Pons (tissue), 1 donor: ENCODE data around the gene FOXO6.

Experiments used
- DNase-seq: peaks from one replicate; pipeline ENCODE4 v3.0.0-alpha.2; 2016; ENCODE audit warnings: low spot score

The FOXO6 gene

GRCh38 chr1:41360786-41361494 is at the start of gene FOXO6:
Gene FOXO6 (plus strand): TSS chr1:41361434.
- DNase-seq = peak; percentile 99

DNA sequence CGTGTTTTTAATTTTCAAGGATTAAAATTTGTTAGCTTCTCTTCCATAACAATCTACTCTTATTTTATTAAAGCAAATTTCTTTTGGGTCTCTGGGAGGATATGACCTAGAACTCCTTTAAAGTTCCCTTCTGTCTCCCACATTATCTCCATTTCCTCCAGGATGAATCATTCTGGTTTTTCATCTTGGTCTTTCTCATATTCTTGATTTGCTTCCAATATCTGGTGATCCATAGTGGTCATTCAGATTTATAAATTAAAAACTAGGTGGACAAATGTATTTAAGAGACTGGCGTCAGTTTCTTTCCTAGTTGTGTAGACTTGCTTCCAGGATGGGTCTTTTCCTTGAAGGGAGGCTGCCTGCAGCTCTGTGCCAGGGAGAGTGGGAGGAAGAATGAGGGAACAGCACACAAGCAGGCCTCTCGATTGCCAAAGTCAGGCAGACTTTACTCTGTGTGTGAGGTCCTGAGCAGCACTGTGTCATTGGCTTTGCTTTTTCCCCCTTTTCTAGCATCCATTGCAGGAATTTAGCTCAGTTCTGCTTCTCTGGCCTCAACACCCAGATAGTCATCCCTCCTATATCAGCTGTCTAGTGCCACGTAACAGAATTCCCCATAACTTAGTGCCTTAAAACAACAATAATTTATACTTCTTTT is 48.1 kb upstream of the FOXO6 start:
- no peak for DNase-seq

- no peak for DNase-seq
Measured at GRCh38 chr1:41313661-41314131, 47.5 kb upstream of the FOXO6 start.

DNA sequence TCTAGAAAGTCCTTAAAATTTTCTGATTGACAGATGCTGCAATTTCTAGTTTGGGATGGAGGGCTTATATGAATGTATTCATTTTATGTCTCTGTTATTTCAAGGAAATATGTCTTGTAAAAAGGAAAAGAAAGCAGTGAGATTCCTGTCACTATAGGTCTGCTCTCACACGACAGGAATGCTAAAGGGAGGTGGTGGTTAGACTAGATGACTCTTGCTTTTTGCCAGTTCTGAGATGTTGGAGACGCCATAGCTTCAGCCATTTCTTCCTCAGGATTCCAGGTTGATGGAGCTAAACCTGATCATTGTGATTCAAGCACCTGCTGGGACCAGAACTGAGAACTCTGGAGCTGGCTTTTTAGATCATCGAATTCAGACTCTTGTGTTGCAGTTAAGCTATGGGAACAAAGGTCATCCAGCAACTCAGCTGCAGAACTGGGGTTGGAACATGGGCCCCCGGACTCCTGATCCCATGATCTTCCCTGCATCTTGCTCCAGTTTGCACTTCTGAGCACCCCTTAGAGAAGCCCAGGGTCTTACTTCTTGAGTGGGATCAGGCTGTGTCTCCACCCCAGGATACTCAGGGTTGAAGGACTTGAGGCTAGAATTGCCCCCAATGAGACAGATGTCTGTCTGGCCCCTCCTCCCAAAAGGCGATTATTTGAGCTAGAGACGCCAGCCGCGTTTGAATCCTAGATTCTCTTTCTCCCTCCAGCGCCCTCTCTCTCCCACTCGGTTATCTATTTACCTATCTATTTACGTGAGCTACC is 46.7 kb upstream of the FOXO6 start:
- no peak for DNase-seq

DNA sequence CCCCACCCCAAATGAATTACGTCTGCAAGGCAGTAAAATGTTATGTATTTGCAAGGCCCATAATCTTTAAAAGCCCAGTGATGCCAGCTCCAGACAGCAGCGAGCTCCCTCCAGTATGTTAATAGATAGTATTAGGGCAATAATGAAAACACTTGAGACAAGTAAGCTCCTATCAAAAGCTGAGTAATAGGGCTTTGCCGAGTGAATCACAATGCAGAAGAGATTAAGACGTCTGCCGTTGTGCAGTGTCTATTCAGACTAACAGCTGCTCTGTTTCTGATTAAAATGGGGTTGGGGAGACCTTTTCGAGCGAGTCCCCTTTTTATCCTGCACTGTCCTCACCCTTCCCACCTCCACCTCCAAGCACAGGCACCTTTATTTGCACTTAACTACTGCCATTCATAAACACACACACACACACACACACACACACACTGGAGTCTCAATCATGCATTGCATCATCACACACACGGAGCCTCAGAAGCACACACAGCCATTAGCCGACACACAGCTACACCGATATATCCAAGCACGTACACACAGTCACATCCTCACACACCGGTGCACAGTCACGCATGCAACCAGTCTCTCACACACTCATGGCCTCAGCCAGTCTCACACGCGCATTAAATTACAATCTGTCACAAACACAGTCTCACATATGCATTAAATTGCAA is 46.0 kb upstream of the FOXO6 start:
- no peak for DNase-seq

- DNase-seq = no peak
Measured at GRCh38 chr1:41315871-41316270, 45.4 kb upstream of the FOXO6 start.

DNA sequence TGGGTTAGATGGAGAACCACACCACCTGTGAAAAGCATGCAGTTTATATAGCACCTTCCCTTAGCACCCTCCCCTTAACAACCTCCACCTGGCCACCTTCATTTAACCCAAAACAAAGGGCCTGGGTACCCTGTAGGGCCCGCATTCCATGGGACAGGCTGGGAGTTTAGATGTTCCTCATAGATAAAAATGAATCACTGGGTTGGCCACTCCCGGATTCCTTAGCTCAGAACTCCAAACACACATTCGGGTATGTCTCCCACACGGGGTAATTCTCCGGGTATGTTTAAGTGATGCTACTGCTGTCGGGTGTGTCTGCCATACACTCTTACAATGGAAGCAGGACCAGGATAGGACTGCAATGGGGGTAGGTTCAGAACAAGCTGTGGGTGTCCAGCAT is 43.9 kb upstream of the FOXO6 start:
- DNase-seq = no peak

DNA sequence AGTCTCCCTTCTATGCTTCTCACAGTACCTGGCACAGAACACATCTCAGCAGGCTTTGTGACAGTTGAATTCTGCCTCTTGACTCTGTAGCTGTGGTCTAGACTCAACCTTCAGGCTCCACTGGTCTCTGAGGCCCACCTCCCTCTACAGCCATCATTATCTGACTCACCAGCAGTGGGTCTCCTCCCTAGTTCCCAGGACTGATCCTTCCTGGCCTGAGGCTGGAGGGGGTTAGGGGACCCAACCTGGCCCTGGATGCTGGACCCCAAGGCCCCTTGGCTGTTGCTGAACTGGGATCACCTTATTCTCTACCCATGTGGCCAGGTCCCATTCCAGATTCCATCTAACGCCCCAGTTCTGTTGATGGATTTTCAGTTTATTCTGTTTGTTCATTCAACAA is 43.1 kb upstream of the FOXO6 start:
- DNase-seq = no peak

DNA sequence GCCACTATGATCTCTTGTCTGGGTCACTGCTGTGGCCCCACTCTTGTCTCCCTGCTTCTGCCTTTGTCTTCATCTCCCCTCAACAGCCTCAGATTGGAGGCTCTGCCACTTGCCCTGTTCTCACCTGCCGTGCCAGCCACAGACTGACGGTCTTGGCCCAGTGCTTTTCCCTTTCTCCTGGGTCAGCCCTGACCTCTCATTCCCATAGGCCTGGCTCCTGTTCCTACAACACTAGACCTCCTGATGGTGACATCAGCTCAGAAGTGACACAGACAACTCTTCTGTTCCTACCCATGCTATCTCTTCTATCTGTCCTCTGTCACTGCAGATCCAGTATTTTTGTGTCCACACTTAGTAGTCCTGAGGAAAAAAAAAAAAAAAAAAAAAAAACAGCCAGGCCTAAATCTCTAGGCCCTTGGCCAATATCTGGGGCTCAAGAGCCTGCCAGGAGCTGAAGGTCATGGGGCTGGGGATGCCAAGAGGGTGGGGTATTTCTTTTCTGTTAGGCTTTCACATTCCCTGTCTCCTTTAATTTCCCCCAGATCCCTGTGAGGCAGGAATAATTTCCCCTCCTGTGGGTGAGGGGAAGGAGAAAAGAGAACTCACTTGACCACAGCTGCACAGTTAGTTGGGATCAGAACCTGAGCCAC is 42.0 kb upstream of the FOXO6 start:
- no peak for DNase-seq

- no peak for DNase-seq
Measured at GRCh38 chr1:41319807-41320711, 41.2 kb upstream of the FOXO6 start.

DNA sequence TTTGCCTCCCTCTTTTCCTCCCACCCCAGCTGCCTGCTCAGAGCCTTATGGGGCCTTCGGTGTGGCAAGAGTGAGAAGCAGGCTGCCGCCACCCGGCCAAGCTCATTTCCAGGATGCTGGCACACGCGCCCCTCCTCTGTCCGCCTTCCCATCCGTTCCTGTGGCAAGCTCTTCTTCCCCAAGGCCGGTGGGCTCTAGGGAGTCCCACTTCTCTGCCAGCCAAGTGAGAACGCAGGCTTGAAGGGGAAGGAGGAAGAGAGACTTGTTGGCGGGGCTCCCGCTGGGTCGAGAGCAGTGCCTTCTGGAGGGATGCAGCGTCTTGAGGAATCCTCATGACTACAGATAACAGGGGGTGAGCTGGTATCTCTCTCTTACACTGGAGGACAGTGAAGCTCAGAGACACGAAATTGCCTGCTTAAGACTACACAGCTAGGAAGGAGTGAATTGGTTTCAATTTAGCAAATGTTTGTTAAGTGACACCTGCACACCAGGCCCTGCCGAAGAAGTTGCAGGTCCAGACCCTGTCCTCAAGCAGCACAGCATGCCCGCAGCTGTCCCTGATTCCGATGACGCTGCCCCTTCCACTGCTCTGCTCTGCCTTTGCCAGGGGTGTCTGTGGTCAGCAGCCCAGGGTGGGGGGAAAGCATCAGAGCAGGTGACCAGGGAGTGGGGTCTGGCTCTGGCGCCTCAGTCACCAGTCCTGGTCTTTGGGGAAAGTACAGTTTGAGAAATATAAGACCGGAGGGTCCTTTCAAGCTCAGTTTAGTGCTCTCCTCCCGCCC is 40.1 kb upstream of the FOXO6 start:
- no peak for DNase-seq

- DNase-seq = no peak
Measured at GRCh38 chr1:41322101-41322661, 39.1 kb upstream of the FOXO6 start.

- DNase-seq = peak; percentile 61
Measured at GRCh38 chr1:41322835-41323234, 38.4 kb upstream of the FOXO6 start.

- DNase-seq = no peak
Measured at GRCh38 chr1:41323243-41323642, 38.0 kb upstream of the FOXO6 start.

- no peak for DNase-seq
Measured at GRCh38 chr1:41325801-41326200, 35.4 kb upstream of the FOXO6 start.

DNA sequence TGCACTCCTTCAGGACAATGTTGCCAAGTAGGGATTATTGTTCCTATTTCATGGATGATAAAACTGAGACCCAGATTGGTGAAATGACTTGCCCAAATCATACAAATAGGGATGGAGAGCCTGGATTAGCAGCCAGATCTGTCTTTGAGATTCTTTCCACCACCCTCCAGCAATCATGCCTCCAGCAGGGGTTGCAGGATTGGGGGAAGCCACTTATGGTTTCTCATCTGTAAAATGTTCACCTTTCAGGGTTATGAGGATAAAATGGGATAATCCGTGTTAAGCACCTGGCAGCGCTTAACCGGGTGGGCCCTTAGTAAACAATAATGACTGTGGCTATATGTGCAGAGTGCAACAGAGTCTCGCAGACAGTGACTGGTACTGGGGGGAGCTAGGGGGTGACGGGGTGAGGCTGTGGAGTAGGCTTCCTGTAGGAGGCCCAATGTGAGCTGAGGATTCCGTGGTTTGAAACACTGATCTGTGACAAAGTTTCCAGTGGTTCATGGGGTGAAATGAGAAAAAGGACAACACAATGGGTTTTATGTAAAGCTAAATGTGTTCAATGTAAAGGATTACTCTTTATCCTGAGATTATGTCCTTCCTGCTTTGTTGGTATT is 33.7 kb upstream of the FOXO6 start:
- no peak for DNase-seq

DNA sequence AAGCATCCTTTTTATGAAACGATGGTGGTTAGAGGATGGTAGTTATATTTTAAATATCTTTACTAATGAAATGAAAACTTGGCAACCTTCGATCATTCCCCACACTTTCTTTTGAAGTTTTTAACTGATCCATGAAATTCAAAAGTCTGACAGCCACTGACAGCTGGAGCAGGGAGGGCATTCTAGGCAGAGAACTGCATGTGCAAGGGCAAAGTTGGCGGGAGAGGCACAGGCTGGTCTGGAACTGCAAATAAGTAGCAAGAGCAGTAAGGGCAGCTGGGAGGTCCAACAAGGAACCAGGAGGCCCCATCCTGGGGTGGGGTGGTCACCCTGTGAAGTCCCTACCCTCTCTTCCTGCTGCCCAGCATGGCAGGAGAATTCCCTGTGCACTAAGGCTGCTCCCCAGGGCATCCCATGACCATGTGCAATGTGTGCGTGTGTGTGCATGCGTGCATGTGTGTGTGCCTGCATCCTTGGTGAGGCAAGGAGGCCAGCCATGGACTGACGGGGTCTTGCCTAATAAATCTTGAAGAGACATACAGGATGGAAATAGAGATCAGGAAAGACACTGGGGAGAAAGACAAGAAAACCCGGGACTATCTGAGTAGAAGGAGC is 33.1 kb upstream of the FOXO6 start:
- DNase-seq = no peak

GRCh38 chr1:41328780-41329640 is 32.2 kb upstream of the FOXO6 start:
- no peak for DNase-seq
